Testis (tissue), 2 donors: ENCODE results near the gene TRPM3.

ENCODE experiments used
- CTCF ChIP-seq, 3 experiments: fragments of 450-650 bp in 2 of 3; fragments of 200-600 bp in 1 of 3; sonication (generic) in 1 of 3; IDR thresholded peaks; one replicate each; pipeline ENCODE4 v1.5.1; 2016 to 2019; ENCODE audit warnings: antibody characterized with exemption in 3 of 3, mild to moderate bottlenecking in 2 of 3, moderate library complexity in 1 of 3
- POLR2A ChIP-seq: fragments of 450-650 bp; IDR thresholded peaks from one replicate; pipeline ENCODE4 v1.6.1; 2017; ENCODE audit warnings: antibody characterized with exemption, mild to moderate bottlenecking, moderate library complexity

DNA sequence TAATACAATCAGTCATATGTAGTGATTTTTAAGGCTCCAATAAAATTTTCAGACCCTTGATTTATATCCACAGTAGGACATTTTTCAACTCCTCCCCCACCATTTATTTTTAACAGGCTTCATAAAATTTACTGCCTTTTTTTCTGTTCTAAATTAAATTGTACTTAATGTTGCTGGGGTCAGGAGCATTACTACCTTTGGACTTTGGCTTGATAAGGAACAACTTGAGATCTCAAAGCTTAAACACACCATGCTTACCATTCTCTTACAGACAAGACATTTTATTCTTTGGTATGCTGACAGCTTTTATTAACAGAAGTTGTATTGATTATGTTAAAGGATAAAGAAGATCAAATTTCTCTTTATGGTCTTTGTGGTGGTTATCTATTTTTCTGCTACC is 30.5 kb downstream of the TRPM3 start:
- TF ChIP-seq POLR2A (no peak), CTCF (IDR thresholded peaks at IDR 0.05) (no peak)
